ENCODE measurements around the gene KANTR. TPM values are rescaled to one million over a fixed set of nuclear protein-coding genes. Genes with fewer than 3 reads are reported as not detected.

KANTR gene
- total RNA-seq, 4 donors from 2014 or later = 8.6 to 42.1 (median 33.1) TPM

DNA sequence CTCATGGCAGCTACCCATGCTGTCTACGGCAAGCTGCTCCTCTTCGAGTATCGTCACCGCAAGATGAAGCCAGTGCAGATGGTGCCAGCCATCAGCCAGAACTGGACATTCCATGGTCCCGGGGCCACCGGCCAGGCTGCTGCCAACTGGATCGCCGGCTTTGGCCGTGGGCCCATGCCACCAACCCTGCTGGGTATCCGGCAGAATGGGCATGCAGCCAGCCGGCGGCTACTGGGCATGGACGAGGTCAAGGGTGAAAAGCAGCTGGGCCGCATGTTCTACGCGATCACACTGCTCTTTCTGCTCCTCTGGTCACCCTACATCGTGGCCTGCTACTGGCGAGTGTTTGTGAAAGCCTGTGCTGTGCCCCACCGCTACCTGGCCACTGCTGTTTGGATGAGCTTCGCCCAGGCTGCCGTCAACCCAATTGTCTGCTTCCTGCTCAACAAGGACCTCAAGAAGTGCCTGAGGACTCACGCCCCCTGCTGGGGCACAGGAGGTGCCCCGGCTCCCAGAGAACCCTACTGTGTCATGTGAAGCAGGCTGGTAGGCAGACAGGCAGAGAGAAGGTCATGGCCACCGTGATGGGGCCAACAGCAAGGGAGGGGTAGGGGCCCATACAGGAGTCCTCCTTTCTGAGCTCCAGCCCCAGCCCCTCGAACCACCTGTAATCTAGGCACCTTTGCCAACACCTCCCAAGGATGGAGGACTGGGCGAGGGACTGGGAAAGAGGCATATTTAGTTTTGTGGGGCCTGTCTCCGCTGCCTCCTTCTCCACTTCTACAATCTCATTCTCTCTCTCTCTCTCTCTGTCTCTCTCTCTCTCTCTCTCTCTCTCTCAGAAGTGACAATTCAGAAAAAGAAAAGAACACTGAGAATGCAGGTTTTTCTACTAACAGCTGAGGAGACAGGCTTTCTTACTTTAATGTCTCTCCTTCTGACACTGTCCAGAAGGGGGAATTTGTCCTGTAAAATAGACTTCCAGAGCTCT, 16.4 kb upstream of the KANTR start:
- no peaks in the 10 kb centered on the region for H3K4me1 ChIP-seq
- H3K9me3 ChIP-seq = no peaks in the 10 kb centered on the region
- H3K36me3 ChIP-seq = no peaks in the 10 kb centered on the region
- no peaks in the 10 kb centered on the region for H3K27me3 ChIP-seq
- DNase-seq = no peak
- no peak for TF ChIP-seq POLR2A (IDR thresholded peaks at IDR 0.05)
- no peak overlapping the region for H3K27ac ChIP-seq
- no peak overlapping the region for H3K4me3 ChIP-seq

DNA sequence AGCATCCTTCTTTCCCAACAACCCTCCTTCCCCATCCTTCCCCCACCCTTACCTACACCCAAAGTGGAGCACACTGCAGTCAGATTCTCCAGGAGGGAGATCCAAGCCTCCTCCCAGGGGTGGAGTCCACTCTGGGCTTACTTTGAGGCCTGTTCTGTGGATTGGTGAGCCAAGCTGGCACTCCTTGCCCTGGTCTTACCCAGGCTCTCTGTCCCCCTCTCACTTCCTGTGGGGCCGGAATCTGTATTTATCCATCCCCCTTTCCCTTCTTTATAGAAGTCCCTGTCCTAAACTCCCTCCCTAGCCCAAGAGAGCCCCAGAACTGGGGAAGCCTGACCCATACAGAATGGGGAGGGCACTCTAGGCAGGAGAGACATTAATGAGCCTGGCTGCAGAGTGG, 15.0 kb upstream of the KANTR start:
- Histone ChIP-seq H3K9me3 (no peaks in the 10 kb centered on the region), H3K4me3 (no peak overlapping the region)

GRCh38 chrX:53080628-53081580, 13.0 kb upstream of the KANTR start:
- no peaks in the 10 kb centered on the region for H3K27me3 ChIP-seq
- peak overlapping the region; percentile 88 to 95 (median 93) for H3K27ac ChIP-seq
- no peaks in the 10 kb centered on the region for H3K4me1 ChIP-seq
- peaks cover 0 to 6% (median 0%) of the 10 kb centered on the region in 3 donors for H3K36me3 ChIP-seq
- no peak for DNase-seq
- peak overlapping the region; percentile 65 to 84 (median 76) for H3K4me3 ChIP-seq
- TF ChIP-seq POLR2A (IDR thresholded peaks at IDR 0.05) = no peak
- TF ChIP-seq CTCF (IDR thresholded peaks at IDR 0.05) = no peak
- H3K9me3 ChIP-seq = no peaks in the 10 kb centered on the region

More for the DNA sequence above, 15.0 kb upstream of the KANTR start:
- H3K4me1 ChIP-seq = no peaks in the 10 kb centered on the region
- DNase-seq = no peak
- no peaks in the 10 kb centered on the region for H3K36me3 ChIP-seq
- TF ChIP-seq POLR2A (IDR thresholded peaks at IDR 0.05) (no peak), CTCF (IDR thresholded peaks at IDR 0.05) (no peak)
- no peaks in the 10 kb centered on the region for H3K27me3 ChIP-seq
- no peak overlapping the region for H3K27ac ChIP-seq

DNA sequence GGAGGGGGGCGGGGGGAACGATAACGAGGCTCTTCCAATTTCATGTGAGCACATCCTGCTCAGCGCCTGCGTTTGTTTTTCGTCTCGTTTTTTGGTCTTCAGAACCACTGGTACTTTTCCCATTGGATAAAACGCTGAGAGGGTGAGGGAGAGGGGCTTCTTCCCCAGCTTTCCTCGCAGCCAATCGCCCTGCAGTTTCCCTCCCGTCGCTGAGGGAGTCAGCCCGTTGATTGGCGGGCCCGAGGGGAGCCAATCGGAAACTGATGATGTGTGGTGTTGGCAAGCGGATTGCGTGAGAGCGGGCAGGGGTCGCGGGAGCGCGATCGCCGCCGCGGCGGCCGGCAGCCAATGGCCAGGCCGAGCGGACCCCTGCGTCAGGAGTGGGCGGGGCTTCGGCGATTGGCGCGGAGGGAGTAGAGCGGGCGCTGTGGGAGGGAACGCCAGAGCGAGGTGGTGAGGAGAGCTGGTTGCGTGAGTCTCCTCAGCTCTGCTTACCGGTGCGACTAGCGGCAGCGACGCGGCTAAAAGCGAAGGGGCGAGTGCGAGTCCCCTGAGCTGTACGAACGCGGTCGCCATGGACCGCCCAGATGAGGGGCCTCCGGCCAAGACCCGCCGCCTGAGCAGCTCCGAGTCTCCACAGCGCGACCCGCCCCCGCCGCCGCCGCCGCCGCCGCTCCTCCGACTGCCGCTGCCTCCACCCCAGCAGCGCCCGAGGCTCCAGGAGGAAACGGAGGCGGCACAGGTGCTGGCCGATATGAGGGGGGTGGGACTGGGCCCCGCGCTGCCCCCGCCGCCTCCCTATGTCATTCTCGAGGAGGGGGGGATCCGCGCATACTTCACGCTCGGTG, 11.8 kb upstream of the KANTR start, which contains the start of gene TSPYL2:
TSS of gene TSPYL2 (plus strand) at position 443 of the 848 bp plus-strand sequence. CDS start at position 575, 132 bp downstream.
- Histone ChIP-seq H3K36me3 (peaks cover 0 to 6% (median 0%) of the 10 kb centered on the region in 3 donors), H3K27me3 (no peaks in the 10 kb centered on the region), H3K4me1 (no peaks in the 10 kb centered on the region), H3K4me3 (peak within 1 kb of the TSS; percentile 65 to 84 (median 76)), H3K9me3 (no peaks in the 10 kb centered on the region), H3K27ac (peak within 1 kb of the TSS; percentile 88 to 95 (median 93))
- TF ChIP-seq POLR2A (IDR thresholded peaks at IDR 0.05) (peak; percentile 97 to 98), CTCF (IDR thresholded peaks at IDR 0.05) (no peak)
- DNase-seq = peak; percentile 92 to 96 (median 92)

DNA sequence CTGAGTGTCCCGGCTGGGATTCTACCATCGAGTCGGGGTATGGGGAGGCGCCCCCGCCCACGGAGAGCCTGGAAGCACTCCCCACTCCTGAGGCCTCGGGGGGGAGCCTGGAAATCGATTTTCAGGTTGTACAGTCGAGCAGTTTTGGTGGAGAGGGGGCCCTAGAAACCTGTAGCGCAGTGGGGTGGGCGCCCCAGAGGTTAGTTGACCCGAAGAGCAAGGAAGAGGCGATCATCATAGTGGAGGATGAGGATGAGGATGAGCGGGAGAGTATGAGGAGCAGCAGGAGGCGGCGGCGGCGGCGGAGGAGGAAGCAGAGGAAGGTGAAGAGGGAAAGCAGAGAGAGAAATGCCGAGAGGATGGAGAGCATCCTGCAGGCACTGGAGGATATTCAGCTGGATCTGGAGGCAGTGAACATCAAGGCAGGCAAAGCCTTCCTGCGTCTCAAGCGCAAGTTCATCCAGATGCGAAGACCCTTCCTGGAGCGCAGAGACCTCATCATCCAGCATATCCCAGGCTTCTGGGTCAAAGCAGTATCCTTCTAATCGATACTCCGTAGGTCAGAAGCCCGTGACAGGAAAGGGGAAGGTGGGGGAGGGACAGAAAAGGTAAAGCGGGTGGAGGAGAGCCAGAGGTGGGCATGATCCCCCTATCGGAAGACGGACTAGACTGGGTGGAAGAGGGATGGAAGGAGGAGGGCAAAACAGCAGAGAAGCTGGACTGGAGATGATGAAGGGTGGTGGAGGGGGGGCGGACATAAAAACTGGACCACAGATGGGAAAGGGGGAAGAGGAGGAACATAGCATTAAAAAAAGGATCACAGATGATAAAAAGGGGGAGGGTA, 10.9 kb upstream of the KANTR start:
- no peak for DNase-seq
- TF ChIP-seq POLR2A (IDR thresholded peaks at IDR 0.05) (no peak), CTCF (IDR thresholded peaks at IDR 0.05) (no peak)
- no peaks in the 10 kb centered on the region for H3K9me3 ChIP-seq
- H3K27ac ChIP-seq = peak overlapping the region; percentile 88 to 95 (median 93)
- peaks cover 0 to 6% (median 0%) of the 10 kb centered on the region in 3 donors for H3K36me3 ChIP-seq
- H3K27me3 ChIP-seq = no peaks in the 10 kb centered on the region
- H3K4me1 ChIP-seq = no peaks in the 10 kb centered on the region
- peak overlapping the region; percentile 65 to 84 (median 76) for H3K4me3 ChIP-seq
